ENCODE data around the gene POC1A. TPM values are rescaled to one million over a fixed set of nuclear protein-coding genes. Genes with fewer than 3 reads are reported as not detected.

Gene POC1A
- polyA plus RNA-seq (2012; ENCODE audit: missing spikeins): 9.9 TPM

DNA sequence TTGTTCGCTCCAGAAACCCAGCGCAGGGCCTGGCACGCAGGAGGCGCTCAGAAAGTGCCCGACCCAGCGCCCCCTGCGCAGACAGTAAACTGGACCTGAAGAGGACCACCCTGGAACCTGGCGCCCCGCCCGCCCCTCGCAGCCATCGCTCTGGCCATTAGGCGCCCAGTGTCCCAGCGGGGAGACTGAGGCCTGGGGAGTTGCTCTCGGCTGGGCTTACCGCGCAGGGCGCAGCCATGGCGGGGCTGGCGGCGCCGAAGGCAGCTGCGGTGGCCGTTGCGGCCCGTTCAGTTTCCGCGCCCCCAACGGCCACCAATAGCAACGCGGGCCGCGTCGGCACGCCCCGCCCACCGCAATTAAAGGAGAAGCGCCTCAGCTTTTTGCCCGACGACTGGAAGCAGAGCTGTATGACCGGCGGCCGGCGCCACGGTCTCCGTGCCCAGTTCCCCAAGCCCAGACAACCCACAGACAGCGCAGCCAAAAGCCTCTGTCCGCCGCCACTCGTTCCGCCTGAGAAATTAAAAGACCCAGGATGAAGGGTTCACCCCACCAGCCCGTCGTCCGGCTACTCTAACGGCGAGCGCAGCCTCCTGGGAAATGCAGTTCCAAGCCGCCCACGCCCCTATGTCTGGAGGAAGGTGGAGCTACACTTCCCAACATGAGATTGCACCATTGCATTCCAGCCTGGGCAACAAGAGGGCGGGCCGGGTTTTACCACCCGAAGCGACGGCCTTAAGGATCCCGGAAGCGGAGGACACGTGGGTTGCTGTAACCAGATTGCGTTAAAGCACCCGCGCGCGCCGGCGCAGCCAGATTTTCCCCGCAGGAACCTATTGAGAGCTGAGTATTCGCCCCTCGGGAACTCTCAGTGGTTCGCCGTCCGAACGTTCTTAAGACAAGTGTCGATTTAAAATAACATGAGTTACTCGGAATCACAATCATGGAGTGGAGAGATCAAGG is at the start of gene POC1A:
TSS of gene POC1A (minus strand) at position 289 of the 960 bp plus-strand sequence. CDS start at position 238, 51 bp downstream.
- peak; percentile 83 for DNase-seq (ENCODE audit: insufficient read length)
- peak; percentile 42; the same call in 1 of the 2 replicates for TF ChIP-seq POLR2AphosphoS5 (IDR thresholded peaks at IDR 0.05; ENCODE audit: low read depth, low read length)
- no peak; the same call in 1 of the 2 replicates for TF ChIP-seq TAF1 (IDR thresholded peaks at IDR 0.05; ENCODE audit: borderline replicate concordance, low read depth, low read length)
- peak; percentile 97 for FAIRE-seq

DNA sequence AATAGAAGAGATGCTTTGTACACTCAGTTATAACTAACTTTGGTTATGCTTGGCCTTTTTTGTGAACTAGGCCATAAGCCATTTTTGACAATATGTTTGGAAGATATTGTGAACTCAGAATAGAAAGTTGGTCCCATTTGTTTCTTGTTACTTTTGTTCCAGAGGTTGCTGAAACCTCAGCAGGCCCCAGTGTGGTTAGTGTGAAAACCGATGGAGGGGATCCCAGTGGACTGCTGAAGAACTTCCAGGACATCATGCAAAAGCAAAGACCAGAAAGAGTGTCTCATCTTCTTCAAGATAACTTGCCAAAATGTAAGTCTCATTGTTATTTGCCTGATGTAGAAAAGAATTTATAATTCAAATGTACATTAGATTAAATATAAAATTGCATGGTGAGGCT is 49.5 kb upstream of the POC1A start:
- DNase-seq (ENCODE audit: insufficient read length) (no peak), FAIRE-seq (no peak)
- no peak for TF ChIP-seq TAF1 (IDR thresholded peaks at IDR 0.05; ENCODE audit: borderline replicate concordance, low read depth, low read length)
- no peak for TF ChIP-seq POLR2AphosphoS5 (IDR thresholded peaks at IDR 0.05; ENCODE audit: low read depth, low read length)
- TF ChIP-seq POLR2A (IDR thresholded peaks at IDR 0.05; ENCODE audit: low read depth, low read length): no peak

DNA sequence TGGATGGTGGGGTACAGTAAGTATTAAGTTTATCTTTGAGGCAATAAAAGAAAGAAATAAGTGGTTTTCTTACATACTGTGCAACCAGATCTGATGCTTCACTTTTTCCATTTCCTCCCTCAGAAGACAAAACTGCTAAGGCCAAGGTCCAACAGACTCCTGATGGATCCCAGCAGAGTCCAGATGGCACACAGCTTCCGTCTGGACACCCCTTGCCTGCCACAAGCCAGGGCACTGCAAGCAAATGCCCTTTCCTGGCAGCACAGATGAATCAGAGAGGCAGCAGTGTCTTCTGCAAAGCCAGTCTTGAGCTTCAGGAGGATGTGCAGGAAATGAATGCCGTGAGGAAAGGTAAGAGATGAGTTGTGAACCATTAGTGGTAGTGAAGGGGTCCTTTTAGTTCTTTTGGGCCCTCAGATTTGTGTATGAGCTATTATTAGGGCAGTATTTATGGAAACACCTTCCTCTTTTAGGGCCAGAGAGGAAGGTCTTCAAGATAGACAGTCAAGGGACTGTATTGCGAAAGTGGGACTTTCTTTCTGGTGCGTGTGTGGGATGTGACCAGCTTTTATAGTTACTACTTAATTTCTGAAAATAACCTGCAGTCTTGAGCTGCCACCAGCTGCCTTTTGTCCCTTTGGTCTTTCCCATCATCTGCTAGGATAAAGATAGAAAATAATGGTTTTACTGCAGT is 48.3 kb upstream of the POC1A start:
- no peak for DNase-seq (ENCODE audit: insufficient read length)
- TF ChIP-seq TAF1 (IDR thresholded peaks at IDR 0.05; ENCODE audit: borderline replicate concordance, low read depth, low read length) (no peak), POLR2AphosphoS5 (IDR thresholded peaks at IDR 0.05; ENCODE audit: low read depth, low read length) (no peak), POLR2A (IDR thresholded peaks at IDR 0.05; ENCODE audit: low read depth, low read length) (no peak)
- FAIRE-seq: peak; percentile 74

- FAIRE-seq (no peak), DNase-seq (ENCODE audit: insufficient read length) (no peak)
- no peak for TF ChIP-seq POLR2A (IDR thresholded peaks at IDR 0.05; ENCODE audit: low read depth, low read length)
- no peak for TF ChIP-seq POLR2AphosphoS5 (IDR thresholded peaks at IDR 0.05; ENCODE audit: low read depth, low read length)
- TF ChIP-seq TAF1 (IDR thresholded peaks at IDR 0.05; ENCODE audit: borderline replicate concordance, low read depth, low read length): no peak
Observed at GRCh38 chr3:52200981-52201679, 46.9 kb upstream of the POC1A start.

GRCh38 chr3:52198643-52199608 is 44.7 kb upstream of the POC1A start:
- no peak for FAIRE-seq

DNA sequence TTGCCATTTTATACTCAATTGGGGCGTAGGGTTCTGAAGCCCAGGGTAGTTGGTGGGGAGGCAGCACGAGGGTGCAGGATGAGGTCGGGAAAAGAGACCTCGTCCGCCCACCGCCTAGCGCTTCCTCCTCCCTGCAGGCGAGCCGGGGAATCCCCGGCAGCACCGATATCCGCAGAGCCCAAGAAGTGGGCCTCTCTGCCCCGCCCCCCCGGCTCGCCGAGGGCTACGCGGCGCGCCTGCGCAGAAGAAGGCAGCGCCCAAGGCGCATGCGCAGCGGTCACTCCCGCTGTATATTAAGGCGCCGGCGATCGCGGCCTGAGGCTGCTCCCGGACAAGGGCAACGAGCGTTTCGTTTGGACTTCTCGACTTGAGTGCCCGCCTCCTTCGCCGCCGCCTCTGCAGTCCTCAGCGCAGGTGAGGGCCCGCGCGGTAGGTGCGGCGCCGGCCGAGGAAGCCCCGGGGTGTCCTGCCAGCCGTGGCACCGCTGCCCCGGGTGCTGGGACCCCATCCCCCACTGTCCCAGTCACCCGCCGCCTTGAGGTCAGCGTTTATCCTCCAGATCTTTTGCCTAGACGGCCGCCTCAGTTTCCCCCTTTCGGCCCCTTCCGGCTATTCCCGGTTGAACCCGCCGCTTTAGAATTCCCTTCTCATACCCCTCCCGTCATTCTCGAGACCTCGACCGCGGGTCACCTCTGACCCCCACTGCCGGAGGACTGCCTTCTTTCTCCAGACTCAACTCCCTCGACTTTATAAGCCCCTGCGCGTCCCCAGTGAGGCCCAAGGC is 43.8 kb upstream of the POC1A start, which contains the start of gene ALAS1:
TSS of gene ALAS1 (plus strand) at position 319 of the 784 bp plus-strand sequence. CDS start 1,082 bp downstream, outside the sequence.
- peak; percentile 86 for TF ChIP-seq POLR2AphosphoS5 (IDR thresholded peaks at IDR 0.05; ENCODE audit: low read depth, low read length)
- TF ChIP-seq POLR2A (IDR thresholded peaks at IDR 0.05; ENCODE audit: low read depth, low read length): peak; percentile 91
- TF ChIP-seq TAF1 (IDR thresholded peaks at IDR 0.05; ENCODE audit: borderline replicate concordance, low read depth, low read length): no peak
- peak; percentile 97 for DNase-seq (ENCODE audit: insufficient read length)
- FAIRE-seq: peak; percentile 97

More at GRCh38 chr3:52198643-52199608, 44.7 kb upstream of the POC1A start:
- no peak for DNase-seq (ENCODE audit: insufficient read length)
- no peak for TF ChIP-seq POLR2AphosphoS5 (IDR thresholded peaks at IDR 0.05; ENCODE audit: low read depth, low read length)

DNA sequence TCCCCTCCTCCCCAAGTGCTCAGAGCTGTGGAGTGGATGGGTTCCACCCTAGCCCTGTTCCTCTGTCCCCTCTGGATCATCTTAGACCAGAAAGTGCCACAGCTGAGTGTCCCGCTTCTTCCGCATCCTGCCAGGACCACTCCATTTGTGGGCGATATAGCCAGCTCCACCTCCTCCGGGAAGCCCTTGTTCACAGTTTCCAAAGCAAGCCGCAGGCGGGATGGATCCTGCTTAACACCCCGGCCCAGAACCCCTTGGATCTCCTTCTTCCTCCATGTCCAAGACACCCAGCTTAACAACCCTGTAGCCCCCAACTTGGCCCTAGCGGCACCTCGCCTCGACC is 43.2 kb upstream of the POC1A start:
- DNase-seq (ENCODE audit: insufficient read length): no peak
- no peak for FAIRE-seq
- TF ChIP-seq TAF1 (IDR thresholded peaks at IDR 0.05; ENCODE audit: borderline replicate concordance, low read depth, low read length) (no peak), POLR2AphosphoS5 (IDR thresholded peaks at IDR 0.05; ENCODE audit: low read depth, low read length) (no peak), POLR2A (IDR thresholded peaks at IDR 0.05; ENCODE audit: low read depth, low read length) (no peak)

GRCh38 chr3:52196977-52197376 is 42.8 kb upstream of the POC1A start:
- no peak for DNase-seq (ENCODE audit: insufficient read length)
- FAIRE-seq: peak; percentile 48
- TF ChIP-seq TAF1 (IDR thresholded peaks at IDR 0.05; ENCODE audit: borderline replicate concordance, low read depth, low read length) (no peak), POLR2A (IDR thresholded peaks at IDR 0.05; ENCODE audit: low read depth, low read length) (no peak), POLR2AphosphoS5 (IDR thresholded peaks at IDR 0.05; ENCODE audit: low read depth, low read length) (no peak)

DNA sequence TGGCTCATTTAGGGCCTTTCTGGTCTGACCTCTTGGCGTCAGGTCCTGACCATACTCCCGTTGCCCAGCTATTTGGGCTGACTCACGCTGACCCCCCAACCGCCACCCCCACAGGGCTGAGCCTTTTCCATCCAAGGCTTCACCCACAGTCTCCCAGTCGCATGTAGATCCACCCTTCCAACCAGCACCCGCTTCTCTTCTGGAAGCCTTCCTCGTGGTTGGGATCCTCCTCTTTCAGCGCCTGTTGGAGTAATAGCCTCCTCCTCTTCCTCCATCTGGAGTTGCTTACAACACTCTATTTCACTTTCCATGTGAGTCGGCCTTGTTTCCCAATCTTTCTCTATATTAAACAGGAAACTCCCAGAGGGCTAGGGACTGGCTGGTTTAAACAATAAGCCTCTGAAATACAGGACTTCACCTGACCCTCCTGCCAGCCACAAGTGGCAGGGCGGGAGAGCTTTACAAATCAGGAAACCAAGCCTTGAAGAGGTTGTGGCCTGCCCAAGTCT is 41.7 kb upstream of the POC1A start:
- TF ChIP-seq POLR2AphosphoS5 (IDR thresholded peaks at IDR 0.05; ENCODE audit: low read depth, low read length): no peak
- TF ChIP-seq TAF1 (IDR thresholded peaks at IDR 0.05; ENCODE audit: borderline replicate concordance, low read depth, low read length): no peak
- no peak for TF ChIP-seq POLR2A (IDR thresholded peaks at IDR 0.05; ENCODE audit: low read depth, low read length)
- DNase-seq (ENCODE audit: insufficient read length): no peak
- no peak for FAIRE-seq

- no peak for FAIRE-seq
- TF ChIP-seq POLR2A (IDR thresholded peaks at IDR 0.05; ENCODE audit: low read depth, low read length) (no peak), TAF1 (IDR thresholded peaks at IDR 0.05; ENCODE audit: borderline replicate concordance, low read depth, low read length) (no peak), POLR2AphosphoS5 (IDR thresholded peaks at IDR 0.05; ENCODE audit: low read depth, low read length) (no peak)
- DNase-seq (ENCODE audit: insufficient read length): no peak
Observed at GRCh38 chr3:52195291-52195597, 41.0 kb upstream of the POC1A start.

Data from GM12892 (cell line).